Sigmoid colon (tissue), 4 donors: Measurements from ENCODE around the gene ZKSCAN3.
"Not testable (repeated sequence)": the region's sequence is repeated elsewhere in the genome, so short reads cannot be mapped to it uniquely, and the experiment has no call there.

Experiments used
- CTCF ChIP-seq, 4 experiments: fragments of 450-650 bp in 3 of 4; fragments of 200-600 bp in 1 of 4; IDR thresholded peaks; one replicate each; pipeline ENCODE4 v1.5.1; 2016 to 2019; ENCODE audit warnings: antibody characterized with exemption in 4 of 4, mild to moderate bottlenecking in 3 of 4, moderate library complexity in 2 of 4
- EP300 ChIP-seq, 4 donors: sonication (generic); formaldehyde crosslinking; IDR thresholded peaks; one replicate each; pipeline ENCODE4 v1.6.1; 2017; ENCODE audit warnings: antibody characterized with exemption in 4 of 4
- POLR2A ChIP-seq, 2 donors: fragments of 450-650 bp; IDR thresholded peaks; one replicate each; pipeline ENCODE4 v1.6.1; 2016; ENCODE audit warnings: antibody characterized with exemption in 2 of 2, mild to moderate bottlenecking in 2 of 2, moderate library complexity in 2 of 2
- POLR2AphosphoS5 ChIP-seq, 4 donors: sonication (generic); formaldehyde crosslinking; IDR thresholded peaks; one replicate each; pipeline ENCODE4 v1.6.1; 2017; ENCODE audit warnings: antibody characterized with exemption in 4 of 4

GRCh38 chr6:28317866-28318265 lies 31.9 kb upstream of the ZKSCAN3 start:
- TF ChIP-seq CTCF, EP300, POLR2A, POLR2AphosphoS5 (IDR thresholded peaks at IDR 0.05): not testable (repeated sequence)
